GM12878 (cell line): ENCODE data around the gene NHSL1.

Experiments
- CTCF ChIP-seq, 3 experiments: IDR thresholded peaks in 2 of 3; conservative IDR thresholded peaks in 1 of 3; 2 replicates each; pipeline ENCODE4 v1.5.1; 2011; ENCODE audit warnings: low read depth in 3 of 3, low read length in 3 of 3, mild to moderate bottlenecking in 3 of 3, control low read depth in 2 of 3, moderate library complexity in 2 of 3, inconsistent platforms in 1 of 3, mixed read lengths in 1 of 3; ENCODE audit not compliant: control insufficient read depth in 2 of 3, insufficient read depth in 1 of 3; ENCODE audit errors: extremely low read depth in 1 of 3
- RAD21 ChIP-seq: IDR thresholded peaks from 2 replicates; pipeline ENCODE4 v1.6.1; 2011; ENCODE audit warnings: mild to moderate bottlenecking, low read depth, low read length, moderate library complexity; ENCODE audit not compliant: insufficient read depth
- TARDBP ChIP-seq: IDR thresholded peaks from 2 replicates; pipeline ENCODE4 v1.6.1; 2016; ENCODE audit warnings: borderline replicate concordance
- YY1 ChIP-seq: IDR thresholded peaks from 2 replicates; pipeline ENCODE4 v1.6.1; 2011; ENCODE audit warnings: low read depth, mild to moderate bottlenecking, low read length
- ZNF207 ChIP-seq: fragments of 450-650 bp; IDR thresholded peaks from 2 replicates; pipeline ENCODE4 v1.6.1; 2014; ENCODE audit warnings: antibody characterized with exemption, mild to moderate bottlenecking, borderline replicate concordance
- ZNF592 ChIP-seq: fragments of 450-650 bp; IDR thresholded peaks from 2 replicates; pipeline ENCODE4 v1.6.1; 2017; ENCODE audit warnings: mild to moderate bottlenecking, moderate library complexity

- TF ChIP-seq CTCF (IDR thresholded peaks at IDR 0.05 in 2 of 3, conservative IDR thresholded peaks at IDR 0.05 in 1 of 3; ENCODE audit: control insufficient read depth in 2 of 3, extremely low read depth in 1 of 3, insufficient read depth in 1 of 3, low read depth in 3 of 3, low read length in 3 of 3) (no peak), ZNF592 (no peak), RAD21 (no peak), ZNF207 (no peak), TARDBP (no peak), YY1 (no peak)
Measured at GRCh38 chr6:138544501-138544900, 45.2 kb upstream of the NHSL1 start.
